Measurements from ENCODE around the gene TUBA8.

DNA sequence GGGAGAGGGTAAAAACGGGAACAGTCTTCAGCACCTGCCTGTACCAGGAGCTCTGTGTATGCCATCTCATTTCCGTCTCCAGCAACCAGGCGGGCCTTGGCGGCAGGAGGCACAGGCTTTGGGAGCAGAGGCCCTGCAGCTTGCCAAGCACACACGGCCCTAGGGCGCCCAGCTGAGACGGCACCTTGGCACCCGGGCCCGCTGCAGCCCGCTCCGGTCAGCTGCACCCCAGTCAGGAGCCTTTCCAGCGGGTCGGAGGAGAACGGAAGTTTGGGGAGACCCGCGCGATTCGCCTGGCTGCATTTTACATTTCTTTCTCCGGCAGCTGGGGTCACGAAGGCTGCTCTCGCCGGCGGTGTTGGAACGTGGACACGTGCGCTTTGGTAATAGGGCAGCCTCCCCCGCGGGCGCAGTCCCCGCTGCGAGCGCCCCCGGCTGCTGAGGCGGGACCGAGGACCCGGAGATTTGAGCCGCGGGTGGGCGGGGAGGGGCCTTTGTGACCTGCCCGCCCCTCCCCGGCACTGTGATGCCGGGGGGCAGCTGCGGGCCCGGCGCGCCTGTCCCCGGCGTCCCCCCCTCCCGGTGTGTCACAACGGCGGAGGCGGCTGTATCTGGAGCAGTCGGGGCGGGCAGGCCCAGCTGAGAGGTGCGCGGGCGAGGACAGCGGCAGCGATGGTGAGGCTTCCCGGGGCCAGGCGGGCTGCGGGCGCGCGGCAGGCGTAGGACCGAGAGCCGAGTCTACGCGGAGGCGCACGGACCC lies at the start of gene TUBA8:
- TF ChIP-seq, protein P1, sequence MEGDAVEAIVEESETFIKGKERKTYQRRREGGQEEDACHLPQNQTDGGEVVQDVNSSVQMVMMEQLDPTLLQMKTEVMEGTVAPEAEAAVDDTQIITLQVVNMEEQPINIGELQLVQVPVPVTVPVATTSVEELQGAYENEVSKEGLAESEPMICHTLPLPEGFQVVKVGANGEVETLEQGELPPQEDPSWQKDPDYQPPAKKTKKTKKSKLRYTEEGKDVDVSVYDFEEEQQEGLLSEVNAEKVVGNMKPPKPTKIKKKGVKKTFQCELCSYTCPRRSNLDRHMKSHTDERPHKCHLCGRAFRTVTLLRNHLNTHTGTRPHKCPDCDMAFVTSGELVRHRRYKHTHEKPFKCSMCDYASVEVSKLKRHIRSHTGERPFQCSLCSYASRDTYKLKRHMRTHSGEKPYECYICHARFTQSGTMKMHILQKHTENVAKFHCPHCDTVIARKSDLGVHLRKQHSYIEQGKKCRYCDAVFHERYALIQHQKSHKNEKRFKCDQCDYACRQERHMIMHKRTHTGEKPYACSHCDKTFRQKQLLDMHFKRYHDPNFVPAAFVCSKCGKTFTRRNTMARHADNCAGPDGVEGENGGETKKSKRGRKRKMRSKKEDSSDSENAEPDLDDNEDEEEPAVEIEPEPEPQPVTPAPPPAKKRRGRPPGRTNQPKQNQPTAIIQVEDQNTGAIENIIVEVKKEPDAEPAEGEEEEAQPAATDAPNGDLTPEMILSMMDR (IDR thresholded peaks at IDR 0.05), result no peak
- no peak for TF ChIP-seq POLR2A (IDR thresholded peaks at IDR 0.05)
